ENCODE data around the gene FAM111A.

DNA sequence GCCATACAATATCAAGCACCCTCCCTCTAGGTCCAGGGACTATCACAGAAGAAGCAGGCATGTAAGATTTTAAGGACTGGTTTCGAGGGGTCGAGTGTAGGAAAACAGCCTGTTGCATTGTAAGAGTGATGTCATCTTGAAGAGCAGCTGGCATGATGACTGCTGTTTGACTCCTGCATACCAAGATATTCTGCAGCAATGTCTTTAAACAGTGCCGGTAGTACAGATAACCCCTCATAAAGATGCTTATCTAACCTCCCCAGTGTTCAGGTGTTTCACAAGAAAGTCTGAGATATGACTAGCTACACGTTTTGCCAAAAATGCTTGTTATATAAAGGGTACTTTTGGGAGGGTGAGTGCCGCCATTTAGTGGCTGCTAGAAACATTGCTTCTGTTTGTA, 12.0 kb downstream of the FAM111A start:
- TF ChIP-seq, protein P1, sequence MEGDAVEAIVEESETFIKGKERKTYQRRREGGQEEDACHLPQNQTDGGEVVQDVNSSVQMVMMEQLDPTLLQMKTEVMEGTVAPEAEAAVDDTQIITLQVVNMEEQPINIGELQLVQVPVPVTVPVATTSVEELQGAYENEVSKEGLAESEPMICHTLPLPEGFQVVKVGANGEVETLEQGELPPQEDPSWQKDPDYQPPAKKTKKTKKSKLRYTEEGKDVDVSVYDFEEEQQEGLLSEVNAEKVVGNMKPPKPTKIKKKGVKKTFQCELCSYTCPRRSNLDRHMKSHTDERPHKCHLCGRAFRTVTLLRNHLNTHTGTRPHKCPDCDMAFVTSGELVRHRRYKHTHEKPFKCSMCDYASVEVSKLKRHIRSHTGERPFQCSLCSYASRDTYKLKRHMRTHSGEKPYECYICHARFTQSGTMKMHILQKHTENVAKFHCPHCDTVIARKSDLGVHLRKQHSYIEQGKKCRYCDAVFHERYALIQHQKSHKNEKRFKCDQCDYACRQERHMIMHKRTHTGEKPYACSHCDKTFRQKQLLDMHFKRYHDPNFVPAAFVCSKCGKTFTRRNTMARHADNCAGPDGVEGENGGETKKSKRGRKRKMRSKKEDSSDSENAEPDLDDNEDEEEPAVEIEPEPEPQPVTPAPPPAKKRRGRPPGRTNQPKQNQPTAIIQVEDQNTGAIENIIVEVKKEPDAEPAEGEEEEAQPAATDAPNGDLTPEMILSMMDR (conservative IDR thresholded peaks at IDR 0.05; ENCODE audit: low read length) = peak; percentile 27; the same call in 1 of the 2 replicates
- no peak for TF ChIP-seq EZH2phosphoT487 (IDR thresholded peaks at IDR 0.05; ENCODE audit: borderline replicate concordance)
